ENCODE measurements around the gene EFNA5. TPM values are rescaled to one million over a fixed set of nuclear protein-coding genes. Genes with fewer than 3 reads are reported as not detected.
A peak's percentile ranks its signal among the peaks of the same experiment; 100 is the strongest.

The EFNA5 gene
- total and polyA plus RNA-seq, 2 of the 8 experiments (the other 6 are each of a cell fraction or from before 2014, with no cell fraction given), result 9.6 to 21.8 TPM

GRCh38 chr5:107539726-107540330 is 130.9 kb downstream of the EFNA5 start:
- no peak overlapping the region for H3K56ac ChIP-seq (replicated peaks; ENCODE audit: insufficient read length, low read depth, low read length)
- TF ChIP-seq CHD1 (IDR thresholded peaks at IDR 0.05; ENCODE audit: low read depth, low read length), result no peak
- no peak for TF ChIP-seq CBX8 (IDR thresholded peaks at IDR 0.05; ENCODE audit: borderline replicate concordance, low read depth, low read length)
- TF ChIP-seq RAD21 (IDR thresholded peaks at IDR 0.05 in 1 of 2, conservative IDR thresholded peaks at IDR 0.05 in 1 of 2; ENCODE audit: low read depth in 2 of 2, low read length in 2 of 2), result peak; percentile 33 to 49
- H3K27ac ChIP-seq (ENCODE audit: low read depth, low read length), result no peak overlapping the region
- H4K5ac ChIP-seq (ENCODE audit: insufficient read length, low read depth, low read length), result no peak overlapping the region
- H3K27me3 ChIP-seq (replicated peaks in 1 of 4; ENCODE audit: control insufficient read depth in 3 of 4, extremely low read depth in 1 of 4, insufficient read depth in 3 of 4, low read length in 3 of 4), result no peaks in the 10 kb centered on the region
- no peaks in the 10 kb centered on the region; the same call in 1 of the 2 replicates for H3K79me1 ChIP-seq (ENCODE audit: low read depth, low read length)
- ChIA-PET POLR2A (ENCODE audit: partially characterized antibody) (no interaction called here), CTCF (ENCODE audit: partially characterized antibody) (interaction anchor here (0.9 to 2.1 kb wide), 5 partner anchors 18 to 805 kb away, joined by 3 to 8 read pairs (median 3); no protein-coding TSS in a partner anchor)
- no peak overlapping the region for H3K18ac ChIP-seq (ENCODE audit: extremely low read depth, low read length)
- H3K14ac ChIP-seq (ENCODE audit: insufficient read length), result no peak overlapping the region
- peaks cover 0 to 11% (median 7%) of the 10 kb centered on the region in 4 experiments; a peak in 2 of 7 replicates for H3K4me1 ChIP-seq (replicated peaks in 1 of 4; ENCODE audit: control insufficient read depth in 3 of 4, insufficient read depth in 4 of 4, low read length in 3 of 4)
- no peak overlapping the region for H4K8ac ChIP-seq (ENCODE audit: extremely low read depth, insufficient read depth, low read length)
- H3K4me3 ChIP-seq (ENCODE audit: extremely low read depth in 1 of 4, insufficient read depth in 2 of 4, low read depth in 3 of 4, low read length in 4 of 4), result no peak overlapping the region
- no peak overlapping the region for H3K4me2 ChIP-seq (ENCODE audit: insufficient read depth in 1 of 2, low read depth in 2 of 2, low read length in 2 of 2)
- no peak overlapping the region for H2BK120ac ChIP-seq (replicated peaks; ENCODE audit: low read depth, low read length)
- FAIRE-seq (peak; percentile 13), DNase-seq (ENCODE audit: low read depth in 1 of 2, low spot score in 2 of 2) (no peak)
- no peak overlapping the region for H2BK20ac ChIP-seq (ENCODE audit: low read length)
- H3K79me2 ChIP-seq (ENCODE audit: control insufficient read depth in 1 of 2, insufficient read depth in 2 of 2, low read length in 2 of 2), result no peaks in the 10 kb centered on the region
- H3K9ac ChIP-seq (replicated peaks in 1 of 4; ENCODE audit: extremely low read depth in 1 of 4, low read depth in 3 of 4, low read length in 3 of 4), result no peak overlapping the region
- H4K20me1 ChIP-seq (replicated peaks in 1 of 2; ENCODE audit: control insufficient read depth in 1 of 2, insufficient read depth in 2 of 2, low read length in 2 of 2), result peaks cover 0 to under 1% of the 10 kb centered on the region in 2 experiments
- H2AFZ ChIP-seq (ENCODE audit: low read length), result no peak overlapping the region
- no peaks in the 10 kb centered on the region for H3K9me3 ChIP-seq (ENCODE audit: insufficient read depth in 2 of 2, low read depth in 1 of 2, low read length in 1 of 2)
- 0 out of 2 replicates have a peak overlapping the region, but pooled peaks have one; percentile 35 for H2BK12ac ChIP-seq (ENCODE audit: low read depth, low read length)
- H2BK5ac ChIP-seq (ENCODE audit: low read depth, low read length), result peak overlapping the region; percentile 32; the same call in 1 of the 2 replicates
- no peak overlapping the region for H2BK15ac ChIP-seq (ENCODE audit: low read length)
- H3K23ac ChIP-seq (ENCODE audit: insufficient read length), result no peak overlapping the region
- WGBS, 2 experiments (ENCODE audit: extremely low coverage in 1 of 2, insufficient coverage in 1 of 2, insufficient read length in 1 of 2, insufficient replicate concordance in 2 of 2, low coverage in 1 of 2, low lambda C conversion rate in 2 of 2, missing lambda C conversion rate in 1 of 2), result 92% methylated on average over 4 of the region's 4 CpGs; no CpG with 5 or more reads in 1 of the 2 experiments
- peak overlapping the region; percentile 33; the same call in 1 of the 2 replicates for H2AK5ac ChIP-seq (ENCODE audit: low read depth, low read length)
- H3K23me2 ChIP-seq (ENCODE audit: low read depth, low read length), result no peaks in the 10 kb centered on the region
- no peaks in the 10 kb centered on the region for H3K36me3 ChIP-seq (ENCODE audit: control insufficient read depth in 2 of 4, insufficient read depth in 4 of 4, low read length in 3 of 4)
- H3K4ac ChIP-seq (replicated peaks; ENCODE audit: insufficient read length, low read depth, low read length), result no peak overlapping the region
- no peak overlapping the region for H4K91ac ChIP-seq (replicated peaks; ENCODE audit: insufficient read length, low read length)

All from H1 (cell line).